H54 (cell line): ENCODE measurements around the gene OTUB1.

ENCODE experiments used
- DNase-seq: peaks from one replicate; pipeline ENCODE4 v3.0.0; 2011; ENCODE audit warnings: low spot score, mixed read lengths; ENCODE audit not compliant: insufficient read length
- FAIRE-seq: peaks from 3 replicates; lab custom pipeline; 2011; peaks lifted over from hg19 to GRCh38; lab: Jason Lieb, UNC
- POLR2A ChIP-seq: IDR thresholded peaks from 2 replicates; pipeline ENCODE4 v1.6.1; 2011; ENCODE audit warnings: low read depth, mild to moderate bottlenecking, low read length

The OTUB1 gene, protein sequence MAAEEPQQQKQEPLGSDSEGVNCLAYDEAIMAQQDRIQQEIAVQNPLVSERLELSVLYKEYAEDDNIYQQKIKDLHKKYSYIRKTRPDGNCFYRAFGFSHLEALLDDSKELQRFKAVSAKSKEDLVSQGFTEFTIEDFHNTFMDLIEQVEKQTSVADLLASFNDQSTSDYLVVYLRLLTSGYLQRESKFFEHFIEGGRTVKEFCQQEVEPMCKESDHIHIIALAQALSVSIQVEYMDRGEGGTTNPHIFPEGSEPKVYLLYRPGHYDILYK

GRCh38 chr11:63986156-63986931, at the start of gene OTUB1:
Gene OTUB1 (plus strand): TSS chr11:63986438. CDS start chr11:63986457, 19 bp downstream.
- FAIRE-seq: no peak
- peak; percentile 70; the same call in 1 of the 2 replicates for TF ChIP-seq POLR2A
- DNase-seq: peak; percentile 97

DNA sequence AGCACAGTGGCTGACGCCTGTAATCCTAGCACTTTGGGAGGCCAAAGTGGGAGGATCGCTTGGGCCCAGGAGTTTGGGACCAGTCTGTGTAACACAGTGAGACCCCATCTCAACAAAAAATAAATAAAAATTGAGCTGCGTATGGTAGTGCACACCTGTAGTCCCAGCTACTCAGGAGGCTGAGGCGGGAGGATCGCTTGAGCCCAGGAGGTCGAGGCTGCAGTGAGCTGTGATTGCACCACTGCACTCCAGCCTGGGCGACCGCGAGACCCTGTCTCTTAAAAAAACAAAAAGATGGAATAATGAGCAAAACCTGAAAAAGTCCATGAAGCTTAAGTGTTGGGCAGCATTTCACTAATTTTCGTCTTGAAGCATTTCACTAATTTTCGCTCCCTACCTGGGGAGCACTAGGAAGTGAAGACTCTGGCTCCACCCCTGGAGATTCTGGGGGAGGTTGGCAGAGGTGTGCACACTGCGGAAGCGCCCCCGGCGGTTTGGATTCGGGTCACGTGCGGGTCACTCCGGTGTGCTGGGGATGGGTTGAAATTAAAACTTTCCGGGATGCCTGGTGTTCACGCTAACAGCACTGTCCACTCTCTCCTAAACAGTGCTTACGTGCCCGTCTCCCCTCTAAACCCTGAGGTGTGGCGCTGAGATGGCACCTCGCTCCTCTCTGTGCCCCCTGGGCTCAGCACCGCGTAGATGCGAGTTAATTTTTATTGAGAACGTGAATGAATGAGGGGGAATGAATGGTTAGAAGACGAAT, 48.3 kb upstream of the OTUB1 start:
- FAIRE-seq: no peak
- peak; percentile 51 for DNase-seq
- TF ChIP-seq POLR2A: no peak

GRCh38 chr11:63938479-63939396, 47.5 kb upstream of the OTUB1 start, which contains the start of gene NAA40:
Gene NAA40 (plus strand): TSS chr11:63939002. CDS start chr11:63939097, 95 bp downstream.
- peak; percentile 84 for TF ChIP-seq POLR2A
- no peak for FAIRE-seq
- DNase-seq: peak; percentile 99

DNA sequence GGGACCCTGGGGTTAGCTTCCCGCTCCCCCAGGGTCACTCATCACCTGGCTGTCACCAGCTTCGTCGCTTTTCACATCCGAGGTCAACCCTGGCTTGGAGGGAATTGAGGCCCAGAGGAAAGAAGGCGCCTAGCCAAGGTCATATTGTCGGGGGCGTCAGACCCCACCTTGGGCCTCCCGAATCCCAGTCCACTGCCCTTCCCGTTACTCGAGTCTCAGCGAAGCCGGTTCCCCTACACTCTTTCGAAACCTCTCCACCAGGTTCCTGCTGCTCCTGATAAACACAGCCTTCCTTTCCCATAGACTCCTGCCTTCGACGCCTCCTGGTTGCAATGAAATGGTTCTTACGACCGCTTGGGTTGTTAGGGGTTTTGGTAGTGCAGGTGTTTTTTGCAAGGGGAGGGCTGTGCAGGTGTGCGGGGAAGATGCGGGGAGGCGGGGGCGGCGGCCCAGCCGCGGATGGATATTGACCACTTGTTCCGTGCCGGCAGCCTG, 46.8 kb upstream of the OTUB1 start:
- DNase-seq: no peak
- TF ChIP-seq POLR2A: no peak
- FAIRE-seq: no peak

- FAIRE-seq (no peak), DNase-seq (no peak)
- TF ChIP-seq POLR2A: no peak
Observed at GRCh38 chr11:63940786-63941185, 45.5 kb upstream of the OTUB1 start.

GRCh38 chr11:63941901-63942300, 44.3 kb upstream of the OTUB1 start:
- FAIRE-seq (no peak), DNase-seq (no peak)
- TF ChIP-seq POLR2A: no peak

GRCh38 chr11:63942803-63943202, 43.4 kb upstream of the OTUB1 start:
- FAIRE-seq (no peak), DNase-seq (no peak)
- TF ChIP-seq POLR2A: no peak

DNA sequence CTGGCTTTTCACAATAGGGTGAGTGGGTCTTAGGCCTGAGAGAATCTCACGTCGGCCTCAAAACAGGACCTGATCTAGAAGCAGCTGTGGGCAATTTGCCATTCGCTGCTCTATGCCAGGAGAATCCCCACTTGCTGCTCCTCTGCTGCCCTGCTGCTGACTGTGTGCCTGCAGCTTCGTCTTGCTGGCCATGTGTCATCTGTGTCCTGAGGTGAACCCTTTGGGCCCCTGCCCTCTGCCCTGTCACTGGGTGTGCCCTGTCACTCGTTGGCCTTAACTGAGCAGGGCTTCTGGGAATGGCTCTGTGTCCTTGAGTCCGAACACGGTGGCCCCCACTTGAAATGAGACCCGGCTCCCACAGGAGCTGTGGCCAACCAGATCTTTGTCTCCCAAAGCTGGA, 41.3 kb upstream of the OTUB1 start:
- no peak for DNase-seq
- FAIRE-seq: no peak
- no peak for TF ChIP-seq POLR2A

GRCh38 chr11:63945477-63946163, 40.6 kb upstream of the OTUB1 start:
- DNase-seq (peak; percentile 72), FAIRE-seq (no peak)
- TF ChIP-seq POLR2A: no peak

DNA sequence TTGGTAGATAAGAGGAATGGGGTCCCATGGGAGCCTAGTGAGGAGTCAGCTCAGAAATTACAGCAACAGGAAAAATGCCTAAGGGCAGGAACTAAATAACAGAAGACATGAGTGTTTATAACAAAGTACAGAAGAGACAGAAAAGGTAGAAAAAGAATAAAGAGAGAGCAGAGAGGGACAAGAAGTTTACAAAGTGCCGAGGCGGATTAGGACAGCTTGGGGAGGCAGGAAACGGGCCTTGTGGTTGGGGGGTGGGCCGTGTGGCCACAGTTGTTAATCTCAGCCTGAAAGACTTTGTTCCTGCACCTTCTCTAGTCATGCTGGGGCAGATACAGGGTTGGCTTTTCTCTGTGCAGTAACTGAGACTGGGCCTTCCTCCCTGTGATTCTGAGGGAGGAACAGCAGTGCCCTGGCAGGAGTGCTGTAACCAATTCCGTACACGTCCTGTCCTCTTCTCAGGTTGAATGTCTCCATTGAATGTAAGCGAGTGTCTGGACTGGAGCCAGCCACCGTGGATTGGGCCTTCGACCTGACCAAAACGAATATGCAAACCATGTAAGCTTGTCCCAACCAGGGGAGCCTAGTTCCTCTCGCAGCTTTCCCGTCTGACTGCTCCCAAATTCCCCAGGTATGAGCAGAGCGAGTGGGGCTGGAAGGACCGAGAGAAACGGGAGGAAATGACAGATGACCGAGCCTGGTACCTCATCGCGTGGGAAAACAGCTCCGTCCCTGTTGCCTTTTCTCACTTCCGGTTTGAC, 34.3 kb upstream of the OTUB1 start:
- FAIRE-seq: no peak
- no peak for TF ChIP-seq POLR2A
- no peak for DNase-seq

DNA sequence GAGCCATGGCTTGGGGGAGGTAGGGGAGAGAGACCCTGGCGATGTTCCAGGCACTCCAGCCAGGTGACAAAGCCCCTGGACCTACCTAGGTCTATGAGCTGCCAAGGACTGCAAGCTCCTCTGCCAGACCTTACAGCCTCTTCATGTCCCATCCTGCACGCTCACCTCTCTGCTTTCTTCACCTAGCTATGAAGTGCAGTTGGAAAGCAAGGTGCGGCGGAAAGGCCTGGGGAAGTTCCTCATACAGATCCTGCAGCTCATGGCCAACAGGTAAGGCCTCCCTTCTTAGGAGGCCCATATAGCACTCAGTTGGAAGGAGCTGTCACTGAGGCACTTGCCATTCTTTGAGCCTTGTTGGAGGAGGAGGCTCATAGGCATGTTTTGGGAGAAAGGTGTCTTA, 33.7 kb upstream of the OTUB1 start:
- no peak for TF ChIP-seq POLR2A
- FAIRE-seq: no peak
- DNase-seq: no peak

DNA sequence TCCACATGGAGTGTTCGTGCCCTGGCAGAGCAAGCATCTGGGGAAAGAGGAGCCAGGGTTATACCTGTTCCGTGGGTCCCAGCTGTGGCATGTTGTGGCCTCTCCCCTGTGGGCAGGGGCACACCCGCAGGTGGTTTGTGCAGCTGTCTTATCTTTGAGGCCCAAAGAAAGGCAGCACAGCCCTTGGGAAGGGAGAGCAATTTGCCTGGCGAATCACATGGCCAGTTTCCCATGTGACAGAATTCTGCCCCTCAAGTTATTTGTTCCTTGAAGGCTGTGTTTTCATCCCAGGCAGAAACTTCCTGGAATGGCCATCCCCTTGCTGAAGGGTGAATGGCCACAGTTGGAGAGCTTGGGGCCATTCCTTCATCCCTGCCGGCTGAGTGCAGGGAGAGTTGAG, 28.2 kb upstream of the OTUB1 start:
- FAIRE-seq (no peak), DNase-seq (no peak)
- no peak for TF ChIP-seq POLR2A
